ENCODE results near the gene ARID1B.

The ARID1B gene

GRCh38 chr6:156776840-156777576 lies at the start of gene ARID1B:
Gene ARID1B (plus strand): TSS chr6:156777378. CDS start chr6:156777681, 303 bp downstream.
- DNase-seq, result peak; percentile 80

- DNase-seq, result no peak
Observed at GRCh38 chr6:156727715-156728385, 49.3 kb upstream of the ARID1B start.

DNA sequence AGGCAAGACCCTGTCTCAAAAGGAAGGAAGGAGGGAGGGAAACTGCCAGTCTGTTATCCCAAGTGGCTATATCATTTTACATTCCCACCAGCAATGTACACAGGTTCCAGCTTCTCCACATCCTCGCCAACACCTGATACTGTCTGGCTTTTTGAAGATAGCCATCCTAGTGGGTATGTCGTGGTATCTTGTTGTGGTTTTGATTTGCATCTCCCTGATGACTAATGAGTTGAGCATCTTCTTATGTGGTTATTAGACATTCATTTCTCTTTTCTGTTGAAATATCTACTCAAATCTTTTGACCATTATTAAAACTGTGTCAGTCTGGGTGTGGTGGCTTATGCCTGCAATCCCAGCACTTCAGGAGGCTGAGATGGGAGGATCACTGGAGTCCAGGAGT lies 47.9 kb upstream of the ARID1B start:
- DNase-seq, result no peak

DNA sequence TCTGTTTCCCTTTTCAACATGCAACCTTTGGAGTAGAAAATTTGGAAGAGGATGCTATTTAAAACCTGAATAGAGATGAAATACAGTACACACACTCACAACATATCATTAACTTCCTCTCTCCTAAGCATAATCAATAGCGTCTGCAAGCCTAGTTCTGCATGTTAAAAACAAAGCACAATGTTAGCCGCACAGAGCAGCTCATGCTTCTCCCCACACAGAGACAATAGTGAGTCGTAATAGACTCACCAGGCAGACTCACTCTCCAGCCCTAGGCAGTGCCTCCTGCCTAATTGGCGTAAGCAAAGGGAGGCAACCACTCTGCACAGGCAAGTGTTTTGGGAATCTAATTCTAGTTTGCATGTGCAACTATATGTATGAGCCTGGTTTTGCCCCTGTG lies 45.8 kb upstream of the ARID1B start:
- DNase-seq, result peak; percentile 92

DNA sequence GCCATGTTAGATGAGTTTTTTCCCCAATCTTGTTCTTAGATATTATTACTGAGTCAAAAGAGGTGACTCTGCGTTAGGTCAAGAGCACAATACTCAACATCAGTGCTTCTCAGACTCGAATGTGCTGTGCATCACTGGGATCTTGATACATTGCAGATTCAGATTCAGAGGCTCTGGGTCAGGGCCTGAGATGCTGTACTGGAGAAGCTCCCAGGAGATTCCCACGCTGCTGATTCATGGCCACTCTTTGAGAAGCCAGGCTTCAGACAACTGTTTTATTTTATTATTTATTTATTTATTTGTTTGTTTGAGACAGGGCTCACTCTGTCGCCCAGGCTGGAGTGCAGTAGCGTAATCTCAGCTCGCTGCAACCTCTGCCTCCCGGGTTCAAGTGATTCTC lies 41.4 kb upstream of the ARID1B start:
- no peak for DNase-seq

- DNase-seq, result no peak
Observed at GRCh38 chr6:156740604-156741003, 36.6 kb upstream of the ARID1B start.

GRCh38 chr6:156741287-156742073 lies 35.7 kb upstream of the ARID1B start:
- no peak for DNase-seq

DNA sequence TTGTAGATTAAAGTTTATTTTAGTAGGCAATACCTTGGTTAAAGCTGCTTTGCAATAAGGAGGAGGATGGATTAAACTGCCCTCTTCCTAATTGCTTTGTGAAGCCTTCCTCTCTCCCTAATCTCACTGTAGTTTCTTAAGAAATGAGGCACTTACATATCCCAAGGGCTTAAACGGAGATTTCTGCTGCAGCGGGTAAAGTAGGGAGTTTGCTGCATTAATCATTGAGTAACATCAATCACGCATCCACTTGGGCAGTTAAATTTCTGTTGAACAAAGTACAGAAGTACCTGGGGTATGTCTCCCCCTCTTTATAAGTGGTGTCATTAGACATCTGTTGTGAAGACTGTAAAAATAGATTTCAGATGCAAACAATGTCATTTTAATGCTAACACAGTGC lies 29.5 kb upstream of the ARID1B start:
- no peak for DNase-seq

DNA sequence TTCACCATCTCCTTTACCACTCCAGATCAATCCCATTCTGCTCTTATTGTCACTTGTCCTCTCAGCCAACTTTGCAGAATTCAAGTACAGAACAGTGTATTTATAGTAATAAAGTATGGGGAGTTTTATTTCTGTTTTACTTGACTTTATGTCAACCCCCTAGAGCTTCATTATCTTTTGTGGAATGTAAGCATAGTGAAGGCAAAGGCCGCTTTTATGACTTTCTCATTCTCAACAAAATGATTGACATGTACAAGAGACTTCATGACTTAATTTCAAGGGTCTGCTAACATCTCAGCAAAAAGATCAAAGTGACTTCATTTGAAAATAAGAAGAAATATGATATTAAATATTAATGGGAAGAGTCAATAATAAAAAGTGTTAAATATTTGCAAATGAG lies 28.7 kb upstream of the ARID1B start:
- no peak for DNase-seq

DNA sequence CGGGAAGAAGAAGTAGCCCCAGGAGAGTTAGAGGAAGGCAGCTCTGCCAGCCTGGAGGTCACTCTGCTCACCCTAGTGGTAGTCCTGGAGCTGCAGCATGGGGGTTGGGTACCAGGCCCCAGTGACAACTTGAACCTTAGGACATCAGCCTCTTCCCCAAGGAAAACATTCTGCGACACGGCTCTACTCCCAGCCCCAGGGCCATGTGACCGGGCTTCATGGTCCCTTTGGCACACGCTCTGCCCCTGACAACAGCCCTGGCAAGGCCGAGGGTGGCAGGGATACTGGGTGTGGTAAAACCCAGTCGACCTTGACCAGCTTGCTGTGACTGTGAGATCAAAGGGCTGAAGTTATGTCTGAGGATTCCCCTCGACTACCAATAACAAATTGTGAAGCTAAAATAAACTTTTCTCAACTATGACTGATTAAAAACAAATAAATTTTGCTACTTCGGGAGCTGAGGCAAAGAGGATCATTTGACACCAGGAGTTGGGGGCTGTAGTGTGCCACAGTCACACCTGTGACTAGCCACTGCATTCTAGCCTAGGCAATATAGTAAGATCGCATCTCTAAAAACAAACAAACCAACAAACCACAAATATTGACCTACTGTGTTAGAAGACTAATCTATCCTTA lies 24.4 kb upstream of the ARID1B start:
- DNase-seq, result no peak

DNA sequence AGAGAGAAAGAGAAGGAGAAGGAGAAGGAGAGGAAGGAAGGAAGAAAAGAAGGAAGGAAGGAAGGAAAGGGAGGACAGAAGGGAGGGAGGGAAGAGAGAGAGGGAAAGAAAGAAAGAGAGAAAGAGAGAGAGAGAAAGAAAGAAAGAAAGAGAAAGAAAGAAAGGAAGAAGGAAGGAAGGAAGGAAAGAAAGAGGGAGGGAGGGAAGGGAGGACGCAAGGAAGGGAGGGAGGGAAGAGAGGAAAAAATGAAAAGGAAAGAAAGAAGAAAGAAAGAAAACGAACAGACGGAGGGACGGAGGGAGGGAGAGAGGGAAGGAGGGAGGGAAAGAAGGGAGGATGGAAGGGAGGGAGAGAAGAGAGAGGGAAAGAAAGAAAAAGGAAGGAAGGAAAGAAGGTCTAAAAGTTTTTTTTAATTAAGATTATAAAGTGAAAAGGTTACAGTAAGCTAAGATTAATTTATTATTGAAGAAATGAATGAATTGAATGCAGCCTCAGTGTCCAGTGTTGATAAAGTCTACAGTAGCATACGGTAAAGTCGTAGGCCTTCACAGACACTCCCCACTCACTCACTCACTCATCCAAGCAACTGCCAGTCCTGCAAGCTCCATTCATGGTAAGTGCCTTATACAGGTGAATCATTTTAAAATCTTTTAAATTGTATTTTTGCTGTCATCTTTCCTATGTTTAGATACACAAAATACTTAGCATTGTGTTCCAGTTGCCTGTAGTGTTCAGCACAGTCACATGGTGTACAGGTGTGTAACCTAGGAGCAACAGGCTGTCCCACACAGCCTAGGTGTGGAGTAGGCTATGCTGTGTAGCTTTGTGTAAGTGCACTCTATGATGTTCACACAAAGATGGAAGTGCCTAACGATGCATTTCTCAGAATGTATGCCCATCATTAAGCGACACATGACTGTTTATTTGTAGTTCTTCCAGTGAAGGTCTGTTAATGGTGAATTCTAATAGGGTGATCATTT lies 20.3 kb upstream of the ARID1B start:
- no peak for DNase-seq

GRCh38 chr6:156757849-156758248 lies 19.3 kb upstream of the ARID1B start:
- no peak for DNase-seq

GRCh38 chr6:156760377-156760776 lies 16.8 kb upstream of the ARID1B start:
- DNase-seq, result no peak

DNA sequence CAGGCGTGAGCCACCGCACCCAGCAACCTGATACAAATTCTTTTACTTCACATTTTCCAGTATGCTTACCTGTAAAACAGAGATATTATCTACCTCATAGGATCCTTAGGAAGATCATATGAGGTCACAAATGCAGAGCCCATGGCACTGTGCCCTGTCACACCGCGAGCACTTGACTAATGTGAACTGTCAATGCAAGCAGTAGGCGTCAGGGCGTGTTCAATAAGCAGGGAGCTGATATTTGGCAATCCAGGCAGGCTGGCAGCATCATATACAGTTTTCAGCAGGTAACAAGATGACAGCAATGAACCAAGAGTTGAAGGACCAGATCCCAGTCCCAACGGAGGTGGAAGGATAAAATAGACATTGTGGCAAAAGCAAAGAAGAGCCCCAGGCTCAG lies 14.6 kb upstream of the ARID1B start:
- no peak for DNase-seq

GRCh38 chr6:156765117-156765516 lies 12.1 kb upstream of the ARID1B start:
- no peak for DNase-seq

GRCh38 chr6:156767603-156768467 lies 9.3 kb upstream of the ARID1B start:
- DNase-seq, result no peak

DNA sequence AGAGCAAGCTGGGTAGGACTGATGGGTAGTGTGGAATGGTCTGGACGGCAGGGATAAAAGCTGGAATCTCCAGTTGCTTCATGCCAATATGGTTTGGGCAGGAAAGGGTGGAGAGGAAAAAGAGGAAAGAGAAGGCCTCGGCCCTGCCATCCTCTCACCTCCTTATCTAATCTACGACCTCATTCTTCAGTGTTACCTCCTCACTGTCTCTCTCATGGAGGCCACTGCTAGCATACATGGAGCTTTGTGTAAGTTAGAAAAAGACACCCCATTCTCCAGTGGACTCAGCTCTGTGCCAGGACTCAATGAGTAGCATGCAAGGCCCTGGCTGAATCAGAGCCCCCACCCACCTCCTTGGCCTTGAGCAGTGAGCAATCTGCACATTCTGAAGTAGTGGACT lies 6.1 kb upstream of the ARID1B start:
- DNase-seq, result no peak

DNA sequence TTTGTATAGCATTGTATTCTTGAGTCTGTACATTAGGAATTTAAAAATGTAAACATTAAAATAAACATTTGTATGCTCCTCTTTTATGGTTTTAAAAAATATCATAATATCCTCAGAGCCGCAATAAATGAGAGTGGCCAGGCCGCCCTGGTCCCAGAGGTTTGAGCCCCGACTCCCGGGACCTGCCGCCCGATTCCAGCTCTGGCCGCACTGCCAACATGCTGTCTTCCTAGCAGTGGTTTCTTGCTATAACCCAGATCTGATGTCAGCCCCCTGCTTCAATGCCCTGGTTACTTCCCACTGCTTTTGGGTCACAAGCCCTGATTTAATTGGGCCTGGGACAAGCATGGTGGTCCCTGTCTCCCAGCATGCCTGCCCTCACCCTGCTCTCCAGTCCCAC lies 5.4 kb upstream of the ARID1B start:
- DNase-seq, result no peak

DNA sequence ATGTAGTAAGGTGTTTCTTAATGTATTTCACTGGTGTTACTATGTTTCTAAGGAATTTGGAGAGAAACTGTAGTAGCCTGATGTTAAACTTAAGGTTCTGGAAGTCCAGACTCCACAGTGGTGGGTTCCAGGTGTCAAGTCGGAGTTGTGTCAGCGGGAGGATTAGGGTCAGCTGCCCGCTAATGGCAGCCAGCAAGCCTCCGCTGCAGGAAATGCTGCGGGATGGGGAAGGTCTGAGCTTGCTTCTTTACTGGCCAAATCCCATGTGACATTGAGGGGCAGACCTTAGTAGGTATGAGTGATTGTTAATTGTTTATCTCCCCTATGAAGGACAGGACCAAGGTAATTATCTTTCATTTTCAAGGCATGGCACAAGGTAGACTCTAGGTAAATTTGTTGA lies 3.7 kb upstream of the ARID1B start:
- no peak for DNase-seq

GRCh38 chr6:156773935-156774852 lies 3.0 kb upstream of the ARID1B start:
- no peak for DNase-seq

Data from NCI-H748 treated with DMSO at 0.1 percent for 48 hours (cell line).